SJCRH30 (cell line): Measurements from ENCODE around the gene CLDN20. TPM values are rescaled to one million over a fixed set of nuclear protein-coding genes. Genes with fewer than 3 reads are reported as not detected.
"Not testable (repeated sequence)": the region's sequence is repeated elsewhere in the genome, so short reads cannot be mapped to it uniquely, and the experiment has no call there.

Experiments used
- DNase-seq, 2 experiments: peaks; one replicate each; pipeline ENCODE4 v3.0.0-alpha.2; 2015 to 2020
- H3K27ac ChIP-seq: fragments of 250-450 bp; sonication (Bioruptor Pico); 2 replicates; pipeline ENCODE4 v1.5.1; 2020; ENCODE audit warnings: mild to moderate bottlenecking, moderate library complexity
- H3K27me3 ChIP-seq: fragments of 250-450 bp; sonication (Bioruptor Pico); 2 replicates; pipeline ENCODE4 v1.5.1; 2020; ENCODE audit warnings: mild to moderate bottlenecking, moderate library complexity
- H3K36me3 ChIP-seq: fragments of 250-450 bp; sonication (Bioruptor Pico); 2 replicates; pipeline ENCODE4 v1.5.1; 2020; ENCODE audit warnings: mild to moderate bottlenecking, moderate library complexity
- H3K4me1 ChIP-seq: fragments of 250-450 bp; sonication (Bioruptor Pico); 2 replicates; pipeline ENCODE4 v1.5.1; 2020; ENCODE audit warnings: mild to moderate bottlenecking, moderate library complexity
- H3K4me3 ChIP-seq: fragments of 250-450 bp; sonication (Bioruptor Pico); 2 replicates; pipeline ENCODE4 v1.5.1; 2020; ENCODE audit warnings: mild to moderate bottlenecking, moderate library complexity
- H3K9me3 ChIP-seq: fragments of 250-450 bp; sonication (Bioruptor Pico); replicated peaks from 2 replicates; pipeline ENCODE4 v1.5.1; 2020; ENCODE audit warnings: mild to moderate bottlenecking, moderate library complexity
- total RNA-seq: library from RNA; depleted of rRNA; stranded (reverse); fragments of >200 nt; shearing (Covaris generic); gene quantifications from 2 replicates; pipeline ENCODE4 v1.2.3, GENCODE V29; 2014

The CLDN20 gene
- total RNA-seq, 1 experiment from 2014 or later: not detected

GRCh38 chr6:155253337-155253736 lies 10.5 kb upstream of the CLDN20 start:
- no peak for DNase-seq
- no peak overlapping the region for H3K27ac ChIP-seq
- H3K27me3 ChIP-seq: no peaks in the 10 kb centered on the region
- no peak overlapping the region for H3K4me3 ChIP-seq
- no peaks in the 10 kb centered on the region for H3K4me1 ChIP-seq
- H3K9me3 ChIP-seq: no peaks in the 10 kb centered on the region
- peaks cover 56% of the 10 kb centered on the region for H3K36me3 ChIP-seq

GRCh38 chr6:155254139-155254538 lies 9.7 kb upstream of the CLDN20 start:
- DNase-seq: no peak
- H3K36me3 ChIP-seq: peaks cover 57% of the 10 kb centered on the region

GRCh38 chr6:155256122-155256795 lies 7.6 kb upstream of the CLDN20 start:
- Histone ChIP-seq H3K27me3 (no peaks in the 10 kb centered on the region), H3K4me3 (no peak overlapping the region), H3K27ac (no peak overlapping the region), H3K36me3 (peaks cover 63% of the 10 kb centered on the region), H3K9me3 (no peaks in the 10 kb centered on the region), H3K4me1 (no peaks in the 10 kb centered on the region)
- no peak for DNase-seq

More at GRCh38 chr6:155254139-155254538, 9.7 kb upstream of the CLDN20 start:
- Histone ChIP-seq H3K4me1 (no peaks in the 10 kb centered on the region), H3K9me3 (no peaks in the 10 kb centered on the region), H3K4me3 (no peak overlapping the region), H3K27me3 (no peaks in the 10 kb centered on the region), H3K27ac (no peak overlapping the region)

- H3K27ac ChIP-seq: no peak overlapping the region
These were observed 6.0 kb upstream of the CLDN20 start for GRCh38 chr6:155257796-155258195.

GRCh38 chr6:155259204-155259603 lies 4.6 kb upstream of the CLDN20 start:
- Histone ChIP-seq H3K4me1 (no peaks in the 10 kb centered on the region), H3K9me3 (no peaks in the 10 kb centered on the region), H3K4me3 (no peak overlapping the region), H3K27me3 (no peaks in the 10 kb centered on the region), H3K27ac (no peak overlapping the region), H3K36me3 (peaks cover 47% of the 10 kb centered on the region)
- no peak for DNase-seq

More at GRCh38 chr6:155257796-155258195, 6.0 kb upstream of the CLDN20 start:
- no peak overlapping the region for H3K4me3 ChIP-seq
- H3K4me1 ChIP-seq: no peaks in the 10 kb centered on the region
- H3K27me3 ChIP-seq: no peaks in the 10 kb centered on the region
- DNase-seq: no peak
- H3K9me3 ChIP-seq: no peaks in the 10 kb centered on the region
- H3K36me3 ChIP-seq: peaks cover 53% of the 10 kb centered on the region

- H3K36me3 ChIP-seq: peaks cover 46% of the 10 kb centered on the region
- H3K27me3 ChIP-seq: no peaks in the 10 kb centered on the region
- H3K4me1 ChIP-seq: no peaks in the 10 kb centered on the region
- no peak for DNase-seq
- no peaks in the 10 kb centered on the region for H3K9me3 ChIP-seq
- H3K27ac ChIP-seq: no peak overlapping the region
- H3K4me3 ChIP-seq: no peak overlapping the region
These were observed 3.9 kb upstream of the CLDN20 start for GRCh38 chr6:155259897-155260296.

- no peaks in the 10 kb centered on the region for H3K27me3 ChIP-seq
- H3K27ac ChIP-seq: no peak overlapping the region
- no peak overlapping the region for H3K4me3 ChIP-seq
- no peak for DNase-seq
- peaks cover 39% of the 10 kb centered on the region for H3K36me3 ChIP-seq
- no peaks in the 10 kb centered on the region for H3K4me1 ChIP-seq
- no peaks in the 10 kb centered on the region for H3K9me3 ChIP-seq
These were observed 3.1 kb upstream of the CLDN20 start for GRCh38 chr6:155260686-155261085.

GRCh38 chr6:155261111-155261900 lies 2.5 kb upstream of the CLDN20 start:
- no peaks in the 10 kb centered on the region for H3K4me1 ChIP-seq
- no peaks in the 10 kb centered on the region for H3K27me3 ChIP-seq
- DNase-seq: no peak
- H3K9me3 ChIP-seq: no peaks in the 10 kb centered on the region
- peaks cover 34% of the 10 kb centered on the region for H3K36me3 ChIP-seq
- no peak overlapping the region for H3K4me3 ChIP-seq
- H3K27ac ChIP-seq: no peak overlapping the region

GRCh38 chr6:155262655-155263054 lies 1.2 kb upstream of the CLDN20 start:
- H3K4me3 ChIP-seq: no peak overlapping the region
- H3K36me3 ChIP-seq: peaks cover 22% of the 10 kb centered on the region
- no peak for DNase-seq
- H3K27ac ChIP-seq: no peak overlapping the region
- H3K9me3 ChIP-seq: no peaks in the 10 kb centered on the region
- peaks cover under 1% of the 10 kb centered on the region; the same call in 1 of the 2 replicates for H3K4me1 ChIP-seq
- H3K27me3 ChIP-seq: no peaks in the 10 kb centered on the region

GRCh38 chr6:155264693-155265320 lies 994 bp downstream of the CLDN20 start:
- Histone ChIP-seq H3K9me3 (no peaks in the 10 kb centered on the region), H3K36me3 (peaks cover 4% of the 10 kb centered on the region; the same call in 1 of the 2 replicates), H3K4me3 (no peak overlapping the region), H3K27me3 (no peaks in the 10 kb centered on the region), H3K4me1 (peaks cover 9% of the 10 kb centered on the region), H3K27ac (no peak overlapping the region)
- DNase-seq: no peak

GRCh38 chr6:155265843-155266535 lies 2.2 kb downstream of the CLDN20 start:
- H3K9me3 ChIP-seq: no peaks in the 10 kb centered on the region
- DNase-seq: no peak
- H3K4me1 ChIP-seq: peaks cover 9% of the 10 kb centered on the region
- no peaks in the 10 kb centered on the region for H3K36me3 ChIP-seq
- H3K27me3 ChIP-seq: no peaks in the 10 kb centered on the region
- no peak overlapping the region for H3K27ac ChIP-seq
- H3K4me3 ChIP-seq: no peak overlapping the region

- H3K27me3 ChIP-seq: no peaks in the 10 kb centered on the region
- peak; percentile 50 to 61 for DNase-seq
- H3K36me3 ChIP-seq: no peaks in the 10 kb centered on the region; the same call in 1 of the 2 replicates
- no peak overlapping the region for H3K4me3 ChIP-seq
- peak overlapping the region; percentile 7; the same call in 1 of the 2 replicates for H3K27ac ChIP-seq
- no peaks in the 10 kb centered on the region for H3K9me3 ChIP-seq
- peaks cover 10% of the 10 kb centered on the region for H3K4me1 ChIP-seq
These were observed 3.6 kb downstream of the CLDN20 start for GRCh38 chr6:155267411-155267810.

GRCh38 chr6:155268088-155268867 lies 4.5 kb downstream of the CLDN20 start:
- not testable (repeated sequence) for H3K4me3 ChIP-seq, H3K36me3 ChIP-seq, H3K9me3 ChIP-seq, H3K27me3 ChIP-seq
- H3K27ac ChIP-seq: peak overlapping the region; percentile 7; the same call in 1 of the 2 replicates
- peak; percentile 30 to 63 for DNase-seq
- peaks cover 19% of the 10 kb centered on the region for H3K4me1 ChIP-seq

- no peak for DNase-seq
- no peaks in the 10 kb centered on the region for H3K27me3 ChIP-seq
- H3K27ac ChIP-seq: no peak overlapping the region
- H3K4me3 ChIP-seq: no peak overlapping the region
- H3K36me3 ChIP-seq: no peaks in the 10 kb centered on the region; the same call in 1 of the 2 replicates
- peaks cover 31% of the 10 kb centered on the region for H3K4me1 ChIP-seq
- H3K9me3 ChIP-seq: no peaks in the 10 kb centered on the region
These were observed 6.0 kb downstream of the CLDN20 start for GRCh38 chr6:155269765-155270164.
